B cell (primary cell): ENCODE results near the gene ANKRD33B. TPM values are rescaled to one million over a fixed set of nuclear protein-coding genes. Genes with fewer than 3 reads are reported as not detected.

Source experiments
- ATAC-seq: fragments of 200-7000 bp; cut with Tn5 transposase; one replicate; pipeline ENCODE4 v1.10.0; 2021; ENCODE audit warnings: low read depth, mild to moderate bottlenecking, moderate number of reproducible peaks, moderate library complexity
- CTCF ChIA-PET: fragments of 350-600 bp; sonication (Branson Sonifier 250); formaldehyde crosslinking; loops from one replicate; lab custom pipeline; 2021; ENCODE audit warnings: antibody characterized with exemption, inconsistent platforms; lab: Charles Lee
- POLR2A ChIA-PET: fragments of 350-600 bp; sonication (Branson Sonifier 250); formaldehyde crosslinking; loops from one replicate; lab custom pipeline; 2021; ENCODE audit warnings: antibody characterized with exemption; lab: Charles Lee
- DNase-seq: peaks from one replicate; pipeline ENCODE4 v3.0.0; 2013
- H2AFZ ChIP-seq: 2 replicates; pipeline ENCODE4 v1.6.1; 2012; ENCODE audit warnings: mild to moderate bottlenecking, low read depth, low read length; ENCODE audit not compliant: insufficient read depth, poor library complexity, severe bottlenecking
- H3K27ac ChIP-seq, 2 donors: 1 replicate in 1 of 2; 2 replicates in 1 of 2; pipeline ENCODE4 v1.5.1; 2012 to 2013; ENCODE audit warnings: low read length in 2 of 2, mild to moderate bottlenecking in 2 of 2, moderate library complexity in 1 of 2
- H3K27me3 ChIP-seq, 4 experiments: fragments of 200-600 bp in 1 of 4; sonication (generic) in 1 of 4; replicated peaks in 1 of 4; 1 replicate in 2 of 4; 2 replicates in 2 of 4; pipeline versions ENCODE4 v1.6.1 to v1.7.0; 2013 to 2016; ENCODE audit warnings: low read length in 3 of 4, mild to moderate bottlenecking in 2 of 4, mixed read lengths in 1 of 4, moderate library complexity in 1 of 4; ENCODE audit not compliant: insufficient read depth in 4 of 4, control insufficient read depth in 3 of 4; ENCODE audit errors: control extremely low read depth in 1 of 4
- H3K36me3 ChIP-seq, 2 experiments: replicated peaks in 1 of 2; 1 replicate in 1 of 2; 2 replicates in 1 of 2; pipeline versions ENCODE4 v1.6.1 to v1.7.1; 2013; ENCODE audit warnings: low read length in 1 of 2; ENCODE audit not compliant: insufficient read depth in 2 of 2, control insufficient read depth in 1 of 2; ENCODE audit errors: control extremely low read depth in 1 of 2, extremely low read depth in 1 of 2
- H3K4me1 ChIP-seq, 2 donors: fragments of 200-600 bp in 1 of 2; sonication (generic) in 1 of 2; 1 replicate in 1 of 2; 2 replicates in 1 of 2; pipeline versions ENCODE4 v1.5.1 to v1.6.1; 2013 to 2017; ENCODE audit warnings: low read length in 2 of 2; ENCODE audit not compliant: control insufficient read depth in 2 of 2, insufficient read depth in 2 of 2
- H3K4me2 ChIP-seq: replicated peaks from 2 replicates; pipeline ENCODE3; 2012; ENCODE audit warnings: mild to moderate bottlenecking, low read depth, low read length; ENCODE audit not compliant: poor library complexity, severe bottlenecking
- H3K4me3 ChIP-seq, 5 experiments: fragments of 200-600 bp in 1 of 5; sonication (generic) in 1 of 5; 1 replicate in 3 of 5; 2 replicates in 2 of 5; pipeline versions ENCODE4 v1.5.1 to v1.7.0; 2011 to 2016; ENCODE audit warnings: low read length in 4 of 5, mild to moderate bottlenecking in 4 of 5, low read depth in 2 of 5, control low read depth in 1 of 5, moderate library complexity in 1 of 5; ENCODE audit not compliant: insufficient read depth in 1 of 5; ENCODE audit errors: control extremely low read depth in 1 of 5, extremely low read depth in 1 of 5
- H3K79me2 ChIP-seq: fragments of 200-600 bp; sonication (generic); one replicate; pipeline ENCODE4 v1.6.0; 2016; ENCODE audit warnings: low read length; ENCODE audit not compliant: control insufficient read depth, insufficient read depth
- H3K9ac ChIP-seq: fragments of 200-600 bp; sonication (generic); 2 replicates; pipeline ENCODE4 v1.6.1; 2017; ENCODE audit warnings: mild to moderate bottlenecking, low read length, moderate library complexity
- H3K9me3 ChIP-seq, 3 donors: one replicate each; pipeline versions ENCODE4 v1.6.1 to v1.7.1; 2013; ENCODE audit warnings: low read length in 2 of 3; ENCODE audit not compliant: control insufficient read depth in 2 of 3, insufficient read depth in 1 of 3; ENCODE audit errors: control extremely low read depth in 1 of 3
- H4K20me1 ChIP-seq: 2 replicates; pipeline ENCODE4 v1.6.0; 2012; ENCODE audit warnings: mild to moderate bottlenecking, low read length; ENCODE audit not compliant: insufficient read depth, control insufficient read depth, poor library complexity, severe bottlenecking
- H3K27ac Mint-ChIP-seq: one replicate; pipeline ENCODE4 v1.8.0; 2021; ENCODE audit warnings: mixed read lengths
- H3K27me3 Mint-ChIP-seq: one replicate; pipeline ENCODE4 v1.8.0; 2021; ENCODE audit warnings: mixed read lengths
- H3K4me1 Mint-ChIP-seq: one replicate; pipeline ENCODE4 v1.8.0; 2021; ENCODE audit warnings: mixed read lengths
- H3K4me3 Mint-ChIP-seq: one replicate; pipeline ENCODE4 v1.8.0; 2021; ENCODE audit warnings: mixed read lengths
- H3K9me3 Mint-ChIP-seq: one replicate; pipeline ENCODE4 v1.8.0; 2022; ENCODE audit warnings: mixed read lengths; ENCODE audit not compliant: insufficient read depth
- CTCF ChIP-seq: fragments of 200-600 bp; IDR thresholded peaks from one replicate; pipeline ENCODE4 v1.8.0; 2022; ENCODE audit warnings: antibody characterized with exemption, mild to moderate bottlenecking
- EZH2 ChIP-seq: IDR thresholded peaks from 2 replicates; pipeline ENCODE4 v1.6.1; 2012; ENCODE audit warnings: borderline replicate concordance, low read depth, mild to moderate bottlenecking, moderate library complexity, low read length; ENCODE audit not compliant: insufficient read depth, poor library complexity, severe bottlenecking
- WGBS: methylation state at CpG from one replicate; pipeline ENCODE4 v1.1.5; 2013; ENCODE audit warnings: missing lambda C conversion rate; ENCODE audit not compliant: insufficient coverage; 5-methylcytosine and 5-hydroxymethylcytosine counted together
- intact Hi-C: fragments of 100-400 bp; cut with micrococcal nuclease; formaldehyde crosslinking; loops from one replicate; pipeline ENCODE4 v1.10.0; 2022
- polyA plus RNA-seq: library from polyadenylated mRNA; depleted of rRNA; stranded (reverse); fragments of >200 nt; gene quantifications from 2 replicates; pipeline ENCODE4 v1.2.3, GENCODE V29; 2012
- total RNA-seq, 2 donors: library from RNA; stranded (reverse); fragments of 120-200 nt in 1 of 2; gene quantifications; 1 replicate in 1 of 2; 2 replicates in 1 of 2; pipeline versions ENCODE4 v1.2.3 to v1.2.4, GENCODE V29; 2013 to 2022

ANKRD33B gene
- total and polyA plus RNA-seq, 2 donors (not counting 1 experiment from before 2014, with no cell fraction given): 2.9 to 23.4 TPM

- TF ChIP-seq EZH2 (no peak), CTCF (no peak)
- intact Hi-C loops: loop anchor here (10.0 kb wide), 1 partner anchor 163 kb away; no protein-coding TSS in a partner anchor
- no peaks in the 10 kb centered on the region for H3K27me3 Mint-ChIP-seq
- peaks cover 5 to 8% of the 10 kb centered on the region in 2 experiments for H3K36me3 ChIP-seq
- no peak overlapping the region for H3K27ac ChIP-seq
- H4K20me1 ChIP-seq: peaks cover under 1% of the 10 kb centered on the region
- H3K4me1 Mint-ChIP-seq: peaks cover 12% of the 10 kb centered on the region
- H3K9me3 ChIP-seq: no peaks in the 10 kb centered on the region
- WGBS: 98% methylated on average over 12 of the region's 16 CpGs
- no peak overlapping the region for H3K9ac ChIP-seq
- no peak overlapping the region for H2AFZ ChIP-seq
- DNase-seq: no peak
- H3K4me2 ChIP-seq: no peak overlapping the region
- peaks cover 0 to 7% of the 10 kb centered on the region in 2 donors for H3K4me1 ChIP-seq
- H3K9me3 Mint-ChIP-seq: peaks cover 2% of the 10 kb centered on the region
- POLR2A ChIA-PET: no interaction called here
- H3K79me2 ChIP-seq: peaks cover 5% of the 10 kb centered on the region
- H3K4me3 ChIP-seq: no peak overlapping the region
- ATAC-seq: no peak
- H3K27me3 ChIP-seq: no peaks in the 10 kb centered on the region
- no peak overlapping the region for H3K4me3 Mint-ChIP-seq
- CTCF ChIA-PET: interaction anchor here (0.7 to 3.7 kb wide), 4 partner anchors 10 to 241 kb away, joined by 3 to 31 read pairs (median 14); no protein-coding TSS in a partner anchor
- no peak overlapping the region for H3K27ac Mint-ChIP-seq
These were observed 128.2 kb downstream of the ANKRD33B start for GRCh38 chr5:10691826-10692785.
